ENCODE results near the gene GRHL3. TPM values are rescaled to one million over a fixed set of nuclear protein-coding genes. Genes with fewer than 3 reads are reported as not detected.

Gene GRHL3
- total RNA-seq, 2 donors from 2014 or later: 0.54 to 1.3 TPM

GRCh38 chr1:24369801-24370200 lies 50.6 kb downstream of the GRHL3 start:
- H3K27me3 ChIP-seq (replicated peaks; ENCODE audit: insufficient read depth): no peaks in the 10 kb centered on the region
- ATAC-seq (ENCODE audit: insufficient number of reproducible peaks, low FRiP score, low read depth): no peak
- H3K4me1 ChIP-seq (ENCODE audit: control insufficient read depth in 1 of 2, low read depth in 2 of 2): peaks cover 0 to 3% of the 10 kb centered on the region in 2 donors
- H3K27ac ChIP-seq: no peak overlapping the region
- H3K36me3 ChIP-seq: no peaks in the 10 kb centered on the region
- DNase-seq (ENCODE audit: low spot score): no peak
- H3K4me3 ChIP-seq: no peak overlapping the region
- H3K9me3 ChIP-seq: no peaks in the 10 kb centered on the region
- no peak for TF ChIP-seq CTCF (IDR thresholded peaks at IDR 0.05)

GRCh38 chr1:24373044-24373443 lies 53.9 kb downstream of the GRHL3 start:
- H3K9me3 ChIP-seq: no peaks in the 10 kb centered on the region
- peaks cover 0 to 3% of the 10 kb centered on the region in 2 donors for H3K4me1 ChIP-seq (ENCODE audit: control insufficient read depth in 1 of 2, low read depth in 2 of 2)
- no peaks in the 10 kb centered on the region for H3K27me3 ChIP-seq (replicated peaks; ENCODE audit: insufficient read depth)
- no peaks in the 10 kb centered on the region for H3K36me3 ChIP-seq
- no peak overlapping the region for H3K27ac ChIP-seq
- TF ChIP-seq CTCF (IDR thresholded peaks at IDR 0.05): no peak
- ATAC-seq (ENCODE audit: insufficient number of reproducible peaks, low FRiP score, low read depth) (no peak), DNase-seq (ENCODE audit: low spot score) (no peak)
- no peak overlapping the region for H3K4me3 ChIP-seq

- H3K9me3 ChIP-seq: no peaks in the 10 kb centered on the region
- no peak for ATAC-seq (ENCODE audit: insufficient number of reproducible peaks, low FRiP score, low read depth)
- no peak for DNase-seq (ENCODE audit: low spot score)
- no peaks in the 10 kb centered on the region for H3K27me3 ChIP-seq (replicated peaks; ENCODE audit: insufficient read depth)
- TF ChIP-seq CTCF (IDR thresholded peaks at IDR 0.05): no peak
- peaks cover 0 to 3% of the 10 kb centered on the region in 2 donors for H3K4me1 ChIP-seq (ENCODE audit: control insufficient read depth in 1 of 2, low read depth in 2 of 2)
- no peak overlapping the region for H3K4me3 ChIP-seq
- H3K36me3 ChIP-seq: no peaks in the 10 kb centered on the region
- no peak overlapping the region for H3K27ac ChIP-seq
These were observed 54.6 kb downstream of the GRHL3 start for GRCh38 chr1:24373710-24374109.

- Histone ChIP-seq H3K4me1 (ENCODE audit: control insufficient read depth in 1 of 2, low read depth in 2 of 2) (no peaks in the 10 kb centered on the region), H3K9me3 (no peaks in the 10 kb centered on the region), H3K27ac (no peak overlapping the region), H3K36me3 (no peaks in the 10 kb centered on the region), H3K4me3 (no peak overlapping the region), H3K27me3 (replicated peaks; ENCODE audit: insufficient read depth) (no peaks in the 10 kb centered on the region)
- DNase-seq (ENCODE audit: low spot score) (no peak), ATAC-seq (ENCODE audit: insufficient number of reproducible peaks, low FRiP score, low read depth) (no peak)
- no peak for TF ChIP-seq CTCF (IDR thresholded peaks at IDR 0.05)
These were observed 56.0 kb downstream of the GRHL3 start for GRCh38 chr1:24374891-24375786.

- no peak for DNase-seq (ENCODE audit: low spot score)
- Histone ChIP-seq H3K27me3 (replicated peaks; ENCODE audit: insufficient read depth) (no peaks in the 10 kb centered on the region), H3K4me3 (no peak overlapping the region), H3K4me1 (ENCODE audit: control insufficient read depth in 1 of 2, low read depth in 2 of 2) (no peaks in the 10 kb centered on the region), H3K36me3 (no peaks in the 10 kb centered on the region), H3K27ac (no peak overlapping the region), H3K9me3 (no peaks in the 10 kb centered on the region)
- TF ChIP-seq CTCF (IDR thresholded peaks at IDR 0.05): no peak
- ATAC-seq (ENCODE audit: insufficient number of reproducible peaks, low FRiP score, low read depth): no peak
These were observed 60.7 kb downstream of the GRHL3 start for GRCh38 chr1:24379733-24380315.
